DND-41 (cell line): ENCODE measurements around the gene AP1G1.

Source experiments
- EZH2 ChIP-seq: IDR thresholded peaks from 3 replicates; pipeline ENCODE4 v1.6.1; 2012; ENCODE audit warnings: borderline replicate concordance, low read depth, mild to moderate bottlenecking, moderate library complexity, low read length, inconsistent platforms; ENCODE audit not compliant: severe bottlenecking
- TF ChIP-seq, protein P1 (sequence below): IDR thresholded peaks from 2 replicates; pipeline ENCODE4 v1.5.1; 2012; ENCODE audit warnings: borderline replicate concordance, low read length, moderate library complexity, mild to moderate bottlenecking; ENCODE audit not compliant: poor library complexity, severe bottlenecking; ENCODE audit errors: extremely low read depth

DNA sequence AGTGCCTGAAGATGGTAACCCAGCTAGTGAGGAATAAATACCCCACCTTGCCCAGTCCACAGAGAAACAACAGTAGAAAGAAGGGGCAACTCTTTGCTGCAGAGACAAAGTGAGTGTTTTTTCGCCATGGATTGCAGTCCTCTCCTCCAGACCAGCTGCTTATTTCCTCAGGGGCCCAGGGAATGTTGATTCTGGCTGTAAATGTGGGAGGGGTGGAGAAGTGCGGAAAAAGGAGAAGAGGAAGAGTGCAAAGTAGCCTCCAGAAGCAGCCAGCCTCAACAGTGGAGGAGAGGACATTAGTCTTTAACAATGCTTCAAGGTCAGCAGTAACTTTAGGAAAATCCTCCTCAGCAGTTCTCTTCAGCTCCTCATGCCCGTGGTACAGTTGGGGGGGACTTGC is 76.0 kb downstream of the AP1G1 start:
- no peak for TF ChIP-seq EZH2
- TF ChIP-seq, protein P1, sequence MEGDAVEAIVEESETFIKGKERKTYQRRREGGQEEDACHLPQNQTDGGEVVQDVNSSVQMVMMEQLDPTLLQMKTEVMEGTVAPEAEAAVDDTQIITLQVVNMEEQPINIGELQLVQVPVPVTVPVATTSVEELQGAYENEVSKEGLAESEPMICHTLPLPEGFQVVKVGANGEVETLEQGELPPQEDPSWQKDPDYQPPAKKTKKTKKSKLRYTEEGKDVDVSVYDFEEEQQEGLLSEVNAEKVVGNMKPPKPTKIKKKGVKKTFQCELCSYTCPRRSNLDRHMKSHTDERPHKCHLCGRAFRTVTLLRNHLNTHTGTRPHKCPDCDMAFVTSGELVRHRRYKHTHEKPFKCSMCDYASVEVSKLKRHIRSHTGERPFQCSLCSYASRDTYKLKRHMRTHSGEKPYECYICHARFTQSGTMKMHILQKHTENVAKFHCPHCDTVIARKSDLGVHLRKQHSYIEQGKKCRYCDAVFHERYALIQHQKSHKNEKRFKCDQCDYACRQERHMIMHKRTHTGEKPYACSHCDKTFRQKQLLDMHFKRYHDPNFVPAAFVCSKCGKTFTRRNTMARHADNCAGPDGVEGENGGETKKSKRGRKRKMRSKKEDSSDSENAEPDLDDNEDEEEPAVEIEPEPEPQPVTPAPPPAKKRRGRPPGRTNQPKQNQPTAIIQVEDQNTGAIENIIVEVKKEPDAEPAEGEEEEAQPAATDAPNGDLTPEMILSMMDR = no peak
